Stimulated activated effector memory CD8-positive, alpha-beta T cell treated with anti-CD3 and anti-CD28 coated beads, Interleukin-12 subunit alpha, Interleukin-12 subunit beta, amount 100 ng/mL, for 72 hours (primary cell): ENCODE measurements around the gene ZNF777.
A peak's percentile ranks its signal among the peaks of the same experiment; 100 is the strongest.

Experiments
- ATAC-seq: fragments of 150-1000 bp; cut with Tn5 transposase; 2 replicates; pipeline ENCODE4 v1.10.0; 2021
- DNase-seq, 2 donors: peaks; one replicate each; pipeline ENCODE4 v3.0.0; 2021 to 2022; ENCODE audit warnings: low spot score in 2 of 2
- H3K27ac Mint-ChIP-seq: one replicate; pipeline ENCODE4 v1.8.0; 2022; ENCODE audit warnings: mild to moderate bottlenecking, mixed read lengths
- H3K36me3 Mint-ChIP-seq: one replicate; pipeline ENCODE4 v1.8.0; 2022; ENCODE audit warnings: mild to moderate bottlenecking, mixed read lengths
- H3K4me1 Mint-ChIP-seq: one replicate; pipeline ENCODE4 v1.8.0; 2022; ENCODE audit warnings: mixed read lengths
- H3K4me3 Mint-ChIP-seq: one replicate; pipeline ENCODE4 v1.8.0; 2022; ENCODE audit warnings: mild to moderate bottlenecking, mixed read lengths
- H3K9me3 Mint-ChIP-seq: one replicate; pipeline ENCODE4 v1.8.0; 2022; ENCODE audit warnings: mixed read lengths

The ZNF777 gene

DNA sequence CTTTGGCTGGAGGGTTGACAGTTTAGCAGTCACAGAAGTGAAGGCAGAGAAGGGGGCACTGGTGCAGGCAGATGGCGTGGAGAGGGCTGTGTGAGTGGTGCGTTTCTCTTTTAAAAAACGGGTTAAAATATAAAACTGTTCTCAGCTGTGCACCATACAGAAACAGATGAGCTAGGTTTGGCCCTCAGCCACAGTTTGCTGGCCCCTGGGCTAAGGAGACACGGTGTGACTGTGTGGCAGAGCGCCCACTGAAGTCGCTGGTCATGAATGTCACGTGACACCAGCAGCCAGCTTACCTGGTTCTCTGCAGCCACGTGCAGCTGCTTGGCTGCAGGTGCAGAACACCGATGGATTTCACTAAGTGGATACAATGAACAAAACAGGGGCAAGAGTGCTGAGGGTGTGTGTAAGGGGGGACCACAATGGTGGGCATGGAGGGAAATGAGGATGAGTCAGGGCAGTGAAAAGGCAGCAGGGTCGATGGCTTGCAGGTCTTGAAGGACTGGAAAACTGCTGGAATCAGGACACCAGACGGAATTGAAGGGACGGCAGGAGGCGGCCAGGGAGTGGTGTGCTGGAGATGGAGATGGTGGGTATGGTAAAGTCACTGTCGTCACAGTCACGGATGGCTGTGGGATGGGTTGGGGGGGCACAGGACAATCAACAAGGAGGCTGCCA lies 29.4 kb upstream of the ZNF777 start:
- H3K36me3 Mint-ChIP-seq: peaks cover 94% of the 10 kb centered on the region
- no peaks in the 10 kb centered on the region for H3K9me3 Mint-ChIP-seq
- no peak for DNase-seq
- no peak overlapping the region for H3K4me3 Mint-ChIP-seq
- peak overlapping the region; percentile 48 for H3K27ac Mint-ChIP-seq
- ATAC-seq: no peak
- peaks cover 28% of the 10 kb centered on the region for H3K4me1 Mint-ChIP-seq

DNA sequence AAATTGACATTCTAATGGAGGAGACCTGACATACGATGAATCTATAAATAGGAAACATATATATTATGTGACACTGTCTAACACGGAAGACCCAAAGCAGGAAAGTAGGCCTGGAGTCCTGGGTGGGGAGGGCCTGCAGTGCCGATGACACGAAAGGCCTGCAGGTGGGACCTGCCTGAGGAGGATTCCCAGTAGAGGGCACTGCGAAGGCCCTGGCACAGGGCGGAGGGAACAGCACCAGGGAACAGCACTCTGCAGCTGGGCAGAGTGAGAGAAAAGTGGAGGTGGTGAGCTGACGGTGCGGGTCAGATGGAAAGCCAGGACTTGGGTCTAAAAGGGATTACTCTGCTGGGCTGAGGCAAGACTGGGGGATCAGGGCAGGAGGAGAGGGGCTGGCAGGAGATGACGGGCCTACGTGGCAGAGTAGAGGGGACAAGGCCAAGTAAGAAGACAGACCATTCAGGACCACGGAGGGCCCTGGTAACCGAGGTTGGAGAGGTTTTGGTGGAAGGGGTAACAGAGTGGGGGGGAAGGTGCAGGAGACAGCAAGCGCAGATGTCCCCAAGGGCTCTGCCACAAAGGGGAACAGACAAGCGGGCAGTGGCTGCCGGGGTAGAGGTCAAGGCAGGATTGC lies 28.6 kb upstream of the ZNF777 start:
- Mint-ChIP-seq H3K9me3 (no peaks in the 10 kb centered on the region), H3K4me1 (peaks cover 24% of the 10 kb centered on the region), H3K4me3 (no peak overlapping the region), H3K27ac (peak overlapping the region; percentile 48), H3K36me3 (peaks cover 96% of the 10 kb centered on the region)
- ATAC-seq (no peak), DNase-seq (no peak)

DNA sequence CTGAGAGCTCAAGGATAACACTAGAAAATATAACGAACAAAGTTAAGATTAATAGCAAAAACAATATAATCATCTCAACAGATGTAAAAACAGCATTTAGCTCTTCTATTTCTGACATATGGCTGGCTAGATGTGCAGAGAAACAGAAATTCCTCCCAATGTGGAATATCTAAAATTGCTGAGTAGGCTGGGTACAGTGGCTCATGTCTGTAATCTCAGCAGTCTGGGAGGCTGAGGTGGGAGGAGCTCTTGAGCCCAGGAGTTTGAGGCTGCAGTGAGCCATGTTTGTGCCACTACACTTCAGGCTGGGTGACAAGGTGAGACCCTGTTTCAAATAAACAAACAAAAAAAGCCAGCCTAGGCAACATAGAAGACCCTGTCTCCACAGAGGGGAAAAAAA lies 18.7 kb upstream of the ZNF777 start:
- Mint-ChIP-seq H3K4me3 (no peak overlapping the region), H3K9me3 (peaks cover 5% of the 10 kb centered on the region), H3K27ac (no peak overlapping the region), H3K4me1 (no peaks in the 10 kb centered on the region), H3K36me3 (peaks cover 76% of the 10 kb centered on the region)
- DNase-seq (no peak), ATAC-seq (no peak)

- Mint-ChIP-seq H3K4me1 (no peaks in the 10 kb centered on the region), H3K4me3 (no peak overlapping the region), H3K9me3 (peaks cover 5% of the 10 kb centered on the region), H3K36me3 (peaks cover 80% of the 10 kb centered on the region), H3K27ac (no peak overlapping the region)
- no peak for DNase-seq
- no peak for ATAC-seq
Measured at GRCh38 chr7:149478754-149479153, 17.9 kb upstream of the ZNF777 start.

DNA sequence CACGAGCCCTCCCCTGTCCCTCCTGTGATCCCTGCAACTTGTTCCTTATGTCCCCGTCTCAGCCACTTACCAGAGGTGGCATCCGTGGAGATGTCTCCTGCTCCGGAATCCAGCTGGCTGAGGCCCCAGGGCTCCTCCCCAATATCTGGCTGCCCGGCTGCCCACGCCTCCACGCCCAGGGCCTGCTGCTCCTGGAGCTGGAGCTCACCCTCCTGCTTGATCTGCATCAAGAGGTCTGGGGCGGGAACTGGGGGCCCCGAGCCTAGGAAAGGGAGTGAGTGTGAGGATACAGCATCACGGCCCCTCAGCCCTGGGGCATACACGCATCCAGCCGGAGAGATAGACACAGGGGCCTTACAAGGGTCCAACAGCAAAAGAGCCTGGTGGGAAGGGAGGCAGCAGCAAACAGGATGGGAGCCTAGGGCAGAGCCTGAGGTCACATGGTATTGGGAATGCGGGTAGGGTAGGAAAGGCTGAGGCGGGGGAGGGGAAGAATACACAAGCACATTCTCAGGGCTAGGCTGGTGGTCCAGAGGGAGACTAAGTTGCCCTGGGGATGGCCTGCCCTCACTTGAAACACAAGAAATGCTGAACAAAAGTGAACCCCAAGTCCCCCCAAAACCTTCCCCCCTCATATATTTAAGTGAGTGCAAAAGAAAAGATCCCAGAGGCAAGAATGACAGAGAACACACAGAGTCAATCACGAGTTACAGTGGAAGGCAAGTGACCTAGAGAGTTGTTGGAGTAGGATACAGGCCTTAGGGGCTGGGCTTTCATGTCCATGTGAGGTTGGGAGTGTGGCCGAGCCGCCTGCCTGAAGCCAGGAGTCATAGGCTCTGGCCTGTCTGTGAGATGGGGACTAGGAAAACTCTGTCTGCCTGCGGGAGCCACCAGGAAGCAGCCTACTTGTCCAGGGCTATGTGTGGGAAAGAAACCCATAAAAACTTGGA lies 16.9 kb upstream of the ZNF777 start:
- ATAC-seq: no peak
- Mint-ChIP-seq H3K4me1 (no peaks in the 10 kb centered on the region), H3K36me3 (peaks cover 82% of the 10 kb centered on the region), H3K27ac (peak overlapping the region; percentile 79), H3K4me3 (no peak overlapping the region), H3K9me3 (peaks cover 5% of the 10 kb centered on the region)
- DNase-seq: peak in 1 of 2 donors; percentile 44

DNA sequence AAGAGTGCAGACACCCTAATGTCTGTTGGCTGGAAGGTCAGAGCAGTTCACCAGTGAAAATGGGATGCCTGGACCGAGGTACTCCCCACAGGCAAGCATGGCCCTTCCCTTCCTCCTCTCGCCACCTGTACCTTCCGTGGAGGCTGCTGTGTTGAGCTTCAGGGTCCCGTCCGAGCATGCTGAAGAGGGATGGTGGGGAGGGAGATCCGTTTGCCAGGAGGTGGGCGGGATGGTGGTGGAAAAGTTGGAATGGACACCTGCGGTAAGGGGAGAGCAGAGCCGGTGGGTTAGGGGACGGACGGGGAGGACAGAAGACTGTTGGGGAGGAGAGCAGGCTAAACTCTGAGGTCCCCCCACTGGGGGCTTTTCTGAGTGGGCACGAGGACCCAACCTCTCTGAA lies 15.9 kb upstream of the ZNF777 start:
- ATAC-seq (no peak), DNase-seq (peak in 1 of 2 donors; percentile 41)
- no peaks in the 10 kb centered on the region for H3K4me1 Mint-ChIP-seq
- peaks cover 84% of the 10 kb centered on the region for H3K36me3 Mint-ChIP-seq
- peaks cover 5% of the 10 kb centered on the region for H3K9me3 Mint-ChIP-seq
- no peak overlapping the region for H3K4me3 Mint-ChIP-seq
- no peak overlapping the region for H3K27ac Mint-ChIP-seq

DNA sequence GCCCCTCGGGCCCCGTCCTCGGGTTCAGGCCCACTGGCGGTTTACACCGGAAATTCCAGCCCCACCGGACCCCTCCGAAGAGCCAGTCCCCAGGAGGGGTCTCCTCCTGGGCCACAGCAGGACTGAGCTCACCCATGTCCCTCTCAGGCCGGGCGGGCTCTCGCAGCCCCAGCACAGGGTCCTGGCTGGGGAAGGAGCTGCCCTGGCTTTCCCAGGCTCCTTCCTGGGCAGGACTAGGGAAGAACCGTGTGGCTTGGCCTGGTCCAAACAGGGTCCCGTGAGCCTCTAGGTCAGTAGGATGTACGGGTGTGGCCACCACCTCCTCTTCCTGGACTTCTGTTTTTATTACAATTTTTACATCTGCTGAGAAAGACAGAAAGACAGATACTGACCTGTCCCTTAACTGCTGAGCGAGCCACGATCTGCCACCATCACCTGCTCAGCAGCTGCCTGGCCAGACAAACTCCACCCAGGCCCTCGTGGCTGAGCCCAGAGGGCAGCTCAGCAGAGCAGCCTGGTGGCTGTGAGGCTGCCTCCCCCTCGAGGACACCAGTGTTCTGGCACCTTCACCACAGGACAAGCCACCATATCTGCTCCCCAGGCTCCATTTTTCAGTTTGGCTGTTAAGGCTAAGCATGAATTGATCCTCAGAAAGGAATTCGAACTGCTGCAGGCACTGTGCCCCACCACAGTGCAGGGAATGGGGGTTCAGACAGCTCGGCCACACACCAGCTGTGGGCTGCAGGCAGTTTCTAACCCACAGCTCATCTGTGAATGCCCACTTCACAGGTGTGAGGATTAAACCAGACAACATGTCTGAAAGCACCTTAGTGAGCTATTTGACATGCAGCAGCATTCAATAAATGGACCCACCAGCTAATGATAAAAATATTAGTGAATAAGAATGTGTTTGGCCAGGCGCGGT lies 14.5 kb upstream of the ZNF777 start:
- H3K9me3 Mint-ChIP-seq: peaks cover 5% of the 10 kb centered on the region
- H3K27ac Mint-ChIP-seq: no peak overlapping the region
- peak in 1 of 2 donors; percentile 45 for DNase-seq
- no peaks in the 10 kb centered on the region for H3K4me1 Mint-ChIP-seq
- peaks cover 86% of the 10 kb centered on the region for H3K36me3 Mint-ChIP-seq
- H3K4me3 Mint-ChIP-seq: no peak overlapping the region
- ATAC-seq: no peak

DNA sequence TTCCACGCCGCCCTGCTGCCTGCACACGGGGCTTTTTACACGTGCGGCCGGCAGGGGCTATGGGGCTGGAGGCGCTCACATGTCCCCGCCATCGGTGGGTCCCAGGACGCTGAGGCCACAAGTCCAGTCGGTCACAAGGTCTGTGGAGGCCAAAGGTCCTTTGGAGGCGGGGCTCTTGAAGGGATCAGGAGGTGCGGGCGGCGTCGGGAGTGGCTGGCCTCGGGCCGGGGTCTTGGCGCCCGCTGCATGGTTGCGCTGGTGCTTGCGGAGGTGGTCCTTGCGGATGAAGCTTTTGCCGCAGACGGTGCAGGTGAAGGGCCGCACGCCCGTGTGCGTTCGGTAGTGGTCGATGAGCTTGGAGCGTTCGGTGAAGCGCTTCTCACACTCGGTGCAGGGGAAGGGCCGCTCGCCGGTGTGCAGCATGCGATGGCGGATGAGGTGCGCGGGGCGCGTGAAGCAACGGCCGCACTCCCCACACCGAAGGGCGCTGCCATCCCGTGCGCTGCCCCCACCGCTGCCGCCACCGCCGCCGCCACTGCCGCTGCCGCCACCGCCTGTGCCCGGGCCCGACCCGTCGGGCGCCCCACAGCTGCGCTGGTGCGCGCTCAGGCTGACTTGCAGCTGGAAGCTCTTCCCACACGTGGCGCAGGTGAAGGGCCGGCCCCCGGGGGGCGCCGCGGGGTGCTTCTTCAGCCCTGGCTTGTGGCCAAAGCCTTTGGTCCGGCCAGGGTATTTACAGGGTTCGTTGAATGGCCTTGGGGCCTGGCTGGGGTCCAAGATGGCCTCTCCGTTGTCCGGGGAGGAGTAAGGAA lies 13.7 kb upstream of the ZNF777 start:
- Mint-ChIP-seq H3K36me3 (peaks cover 81% of the 10 kb centered on the region), H3K27ac (no peak overlapping the region), H3K9me3 (peaks cover 5% of the 10 kb centered on the region), H3K4me3 (no peak overlapping the region), H3K4me1 (no peaks in the 10 kb centered on the region)
- DNase-seq (peak in 1 of 2 donors; percentile 43), ATAC-seq (no peak)

- DNase-seq (no peak), ATAC-seq (no peak)
- no peak overlapping the region for H3K4me3 Mint-ChIP-seq
- H3K4me1 Mint-ChIP-seq: no peaks in the 10 kb centered on the region
- peaks cover 71% of the 10 kb centered on the region for H3K36me3 Mint-ChIP-seq
- H3K27ac Mint-ChIP-seq: no peak overlapping the region
- no peaks in the 10 kb centered on the region for H3K9me3 Mint-ChIP-seq
Measured at GRCh38 chr7:149473251-149473650, 12.4 kb upstream of the ZNF777 start.

DNA sequence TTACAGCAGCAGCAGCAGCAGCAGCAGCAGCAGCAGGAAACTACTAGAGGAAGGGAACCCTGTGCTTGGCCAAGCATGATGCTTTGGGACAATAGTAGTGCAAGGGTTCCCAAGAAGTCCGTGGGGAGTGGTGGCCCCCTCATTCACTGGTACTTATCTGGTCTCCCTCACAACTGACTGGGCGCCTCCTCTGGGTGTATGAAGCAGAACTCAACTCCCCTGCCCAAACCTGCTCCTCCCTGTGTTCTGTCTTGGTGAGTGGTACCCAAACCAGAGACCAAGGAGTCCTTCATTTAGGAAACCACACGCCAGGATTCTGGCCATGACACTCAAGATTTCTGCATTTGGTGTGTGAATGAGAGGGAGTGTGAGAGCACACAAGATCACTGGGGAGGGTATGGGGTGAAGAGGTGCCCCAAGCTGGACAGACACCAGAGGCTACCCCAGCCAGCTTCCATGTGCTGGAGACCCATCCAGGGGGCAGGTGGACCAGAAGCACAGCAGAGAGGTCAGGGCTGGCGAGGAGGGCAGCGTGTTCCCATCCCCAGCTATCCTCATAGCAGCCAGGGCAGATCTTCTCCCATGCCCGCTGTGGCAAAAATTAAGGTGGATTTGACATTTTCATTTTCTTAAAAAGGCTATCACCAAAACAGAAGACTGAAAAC lies 10.6 kb upstream of the ZNF777 start:
- no peak for ATAC-seq
- no peak overlapping the region for H3K4me3 Mint-ChIP-seq
- H3K36me3 Mint-ChIP-seq: peaks cover 52% of the 10 kb centered on the region
- H3K27ac Mint-ChIP-seq: no peak overlapping the region
- H3K4me1 Mint-ChIP-seq: no peaks in the 10 kb centered on the region
- no peak for DNase-seq
- no peaks in the 10 kb centered on the region for H3K9me3 Mint-ChIP-seq

DNA sequence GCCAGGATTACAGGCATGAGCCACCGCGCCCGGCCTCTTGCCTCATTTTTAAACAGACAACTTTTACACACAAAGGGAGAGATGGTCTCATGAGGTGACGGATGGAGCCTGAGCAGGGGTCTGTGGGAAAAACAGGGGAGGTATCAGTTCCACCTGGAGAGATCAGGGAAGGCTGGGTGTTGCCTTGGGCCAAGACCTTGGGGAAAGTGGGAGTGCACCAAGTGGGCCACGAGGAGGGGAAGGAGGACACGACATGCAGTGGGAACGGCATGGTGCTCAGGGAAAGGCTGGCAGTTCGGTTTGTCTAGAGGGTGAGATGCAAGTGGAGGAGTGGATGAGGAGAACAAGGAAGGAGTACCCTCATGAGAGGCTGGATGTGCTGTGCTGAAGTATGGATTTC lies 8.9 kb upstream of the ZNF777 start:
- H3K27ac Mint-ChIP-seq: no peak overlapping the region
- H3K36me3 Mint-ChIP-seq: peaks cover 38% of the 10 kb centered on the region
- DNase-seq (no peak), ATAC-seq (no peak)
- no peak overlapping the region for H3K4me3 Mint-ChIP-seq
- no peaks in the 10 kb centered on the region for H3K9me3 Mint-ChIP-seq
- H3K4me1 Mint-ChIP-seq: no peaks in the 10 kb centered on the region

GRCh38 chr7:149468208-149468607 lies 7.3 kb upstream of the ZNF777 start:
- no peak for ATAC-seq
- no peak overlapping the region for H3K27ac Mint-ChIP-seq

GRCh38 chr7:149467321-149467859 lies 6.5 kb upstream of the ZNF777 start:
- no peak for ATAC-seq
- H3K4me3 Mint-ChIP-seq: no peak overlapping the region
- no peaks in the 10 kb centered on the region for H3K4me1 Mint-ChIP-seq
- DNase-seq: no peak
- no peaks in the 10 kb centered on the region for H3K9me3 Mint-ChIP-seq
- H3K36me3 Mint-ChIP-seq: peaks cover 16% of the 10 kb centered on the region
- no peak overlapping the region for H3K27ac Mint-ChIP-seq

More at GRCh38 chr7:149468208-149468607, 7.3 kb upstream of the ZNF777 start:
- Mint-ChIP-seq H3K36me3 (peaks cover 25% of the 10 kb centered on the region), H3K4me1 (no peaks in the 10 kb centered on the region), H3K4me3 (no peak overlapping the region), H3K9me3 (no peaks in the 10 kb centered on the region)
- peak in 1 of 2 donors; percentile 40 for DNase-seq
